ENCODE data around the gene RFTN1. TPM values are rescaled to one million over a fixed set of nuclear protein-coding genes. Genes with fewer than 3 reads are reported as not detected.

The RFTN1 gene
- total and polyA plus RNA-seq, 9 of the 15 experiments (the other 6 are each of a cell fraction or from before 2014, with no cell fraction given) = 0.08 to 0.51 (median 0.11) TPM; not detected in 6

- H3K9me1 ChIP-seq (ENCODE audit: control insufficient read depth, insufficient read depth, low read length) = no peaks in the 10 kb centered on the region
- H3K4me2 ChIP-seq (ENCODE audit: insufficient read depth, low read length) = 0 out of 2 replicates have a peak overlapping the region, but pooled peaks have one; percentile 4
- no peaks in the 10 kb centered on the region for H3K27me3 ChIP-seq (ENCODE audit: control insufficient read depth in 2 of 2, insufficient read depth in 2 of 2, low read length in 2 of 2)
- peak overlapping the region; percentile 29; the same call in 2 of the 3 replicates for H3K27ac ChIP-seq (ENCODE audit: extremely low read depth, low read depth, low read length)
- H3K79me2 ChIP-seq (ENCODE audit: control insufficient read depth, insufficient read depth, low read length) = peaks cover 18% of the 10 kb centered on the region; the same call in 2 of the 3 replicates
- ChIA-PET POLR2A (interaction anchor here (1.0 to 1.3 kb wide), 3 partner anchors 18 to 210 kb away, joined by 3 to 4 read pairs (median 3); no protein-coding TSS in a partner anchor), CTCF (ENCODE audit: low intra/inter-chr PET ratio) (no interaction called here)
- DNase-seq (ENCODE audit: extremely low read depth in 1 of 4, low spot score in 3 of 4) (no peak), FAIRE-seq (no peak), ATAC-seq (peak; percentile 43)
- no peaks in the 10 kb centered on the region for H3K9me3 ChIP-seq (replicated peaks; ENCODE audit: control insufficient read depth, insufficient read depth, low read depth, low read length)
- WGBS (ENCODE audit: insufficient coverage, low coverage, missing lambda C conversion rate) = 69% methylated on average over 3 of the region's 3 CpGs
- TF ChIP-seq JUND (IDR thresholded peaks at IDR 0.05; ENCODE audit: borderline replicate concordance, low read depth, low read length) = peak; percentile 43; the same call in 1 of the 2 replicates
- no peak for TF ChIP-seq JUND (tag; IDR thresholded peaks at IDR 0.05; ENCODE audit: borderline replicate concordance, low read depth, low read length)
- TF ChIP-seq FOSL1 (tag; conservative IDR thresholded peaks at IDR 0.05) = peak; percentile 46
- TF ChIP-seq RCOR1 (IDR thresholded peaks at IDR 0.05; ENCODE audit: borderline replicate concordance in 1 of 2, low read depth in 2 of 2, low read length in 2 of 2) = no peak
- TF ChIP-seq ZNF124 (CRISPR knock-in tag; IDR thresholded peaks at IDR 0.05) = no peak
- no peak for TF ChIP-seq SMARCE1 (IDR thresholded peaks at IDR 0.05)
- no peak overlapping the region for H2AFZ ChIP-seq (ENCODE audit: low read depth, low read length)
- H4K20me1 ChIP-seq (replicated peaks; ENCODE audit: control insufficient read depth, insufficient read depth, low read length) = no peaks in the 10 kb centered on the region
- peaks cover 91% of the 10 kb centered on the region for H3K36me3 ChIP-seq (ENCODE audit: control insufficient read depth, insufficient read depth, low read length)
- intact Hi-C loops (cut with micrococcal nuclease) = no loop called here
- no TSS peak for BruUV-seq (replicated peaks)
- peaks cover 2 to 42% of the 10 kb centered on the region in 2 experiments; a peak in 4 of 5 replicates for H3K4me1 ChIP-seq (replicated peaks in 1 of 2; ENCODE audit: control insufficient read depth in 2 of 2, insufficient read depth in 2 of 2, low read length in 2 of 2)
- H3K4me3 ChIP-seq = no peak overlapping the region
- no peak overlapping the region for H3K9ac ChIP-seq (ENCODE audit: insufficient read depth in 1 of 2, low read depth in 2 of 2, low read length in 2 of 2)
- in situ Hi-C loops (cut with MboI) = loop anchor here (5.0 kb wide), 1 partner anchor 266 kb away; no protein-coding TSS in a partner anchor
These were observed 227.3 kb downstream of the RFTN1 start for GRCh38 chr3:16286161-16286560.
